Psoas muscle (tissue), 8 donors: ENCODE results near the gene GNAZ. TPM values are rescaled to one million over a fixed set of nuclear protein-coding genes. Genes with fewer than 3 reads are reported as not detected.

ENCODE experiments used
- ATAC-seq, 4 donors: fragments of 200-7000 bp; cut with Tn5 transposase; one replicate each; pipeline ENCODE4 v1.9.1; 2020; ENCODE audit warnings: moderate library complexity in 3 of 4, mild to moderate bottlenecking in 2 of 4
- DNase-seq, 2 donors: peaks; one replicate each; pipeline ENCODE4 v3.0.0-alpha.2; 2020
- H3K27ac ChIP-seq: fragments of 200-600 bp; one replicate; pipeline ENCODE4 v1.8.0; 2022
- H3K27me3 ChIP-seq, 3 donors: fragments of 200-600 bp in 1 of 3; one replicate each; pipeline versions ENCODE4 v1.6.1 to v1.8.0; 2013 to 2022; ENCODE audit warnings: low read length in 2 of 3, mild to moderate bottlenecking in 2 of 3, moderate library complexity in 1 of 3; ENCODE audit not compliant: insufficient read depth in 3 of 3
- H3K36me3 ChIP-seq, 2 donors: fragments of 200-600 bp in 1 of 2; one replicate each; pipeline versions ENCODE4 v1.6.1 to v1.8.0; 2013 to 2022; ENCODE audit warnings: low read depth in 1 of 2, mild to moderate bottlenecking in 1 of 2, moderate library complexity in 1 of 2; ENCODE audit not compliant: insufficient read depth in 1 of 2
- H3K4me1 ChIP-seq: fragments of 200-600 bp; one replicate; pipeline ENCODE4 v1.8.0; 2022
- H3K4me3 ChIP-seq: fragments of 200-600 bp; one replicate; pipeline ENCODE4 v1.8.0; 2022; ENCODE audit warnings: mild to moderate bottlenecking
- H3K9me3 ChIP-seq: fragments of 200-600 bp; one replicate; pipeline ENCODE4 v1.8.0; 2022
- CTCF ChIP-seq: fragments of 200-600 bp; IDR thresholded peaks from one replicate; pipeline ENCODE4 v1.8.0; 2022; ENCODE audit warnings: antibody characterized with exemption
- WGBS, 3 donors: extraction: QIAGEN DNeasy Blood & Tissue Kit; methylation state at CpG; one replicate each; pipeline versions ENCODE4 v1.1.6 to v1.1.7; 2013; 5-methylcytosine and 5-hydroxymethylcytosine counted together
- intact Hi-C, 2 donors: fragments of 100-400 bp; cut with DNase I; formaldehyde crosslinking; loops; one replicate each; pipeline versions ENCODE4 v1.11.0 to v1.14.2; 2022
- polyA plus RNA-seq, 3 donors: library from polyadenylated mRNA; stranded (reverse); fragments of 200-250 nt; gene quantifications; one replicate each; pipeline ENCODE4 v1.2.3, GENCODE V29; 2013
- total RNA-seq, 4 donors: library from RNA; stranded (reverse); fragmentation: NEBNext Ultra II Directional in 2 of 4; extraction: Animal tissue kit (Norgen Biotek cat#: 25700) in 2 of 4; gene quantifications; one replicate each; pipeline versions ENCODE4 v1.2.1 to v1.2.4, GENCODE V29; 2021 to 2023
- donor health status: healthy with polysubstance abuse.
- donor health status: DM: no; HTN: no; CAD: no; lungs with moderate emphysema.
- donor health status: Bipolar disorder and iron deficiency.
- donor health status: healthy.
- donor health status: DM: yes; HTN: yes; CAD: no.
- donor health status: DM: no; HTN: no; CAD: no.
- donor health status: DM: no; HTN: no; CAD: no.
- donor health status: DM: yes; HTN: yes; CAD: no.

GNAZ gene
- total and polyA plus RNA-seq, 7 donors: 0.99 to 3.9 (median 1.7) TPM

GRCh38 chr22:23075525-23076216 is 5.4 kb downstream of the GNAZ start:
- H3K36me3 ChIP-seq: no peaks in the 10 kb centered on the region
- 82 to 84% (median 83%) methylated on average over 9 of the region's 9 CpGs for WGBS, 3 donors
- H3K27ac ChIP-seq: no peak overlapping the region
- no peaks in the 10 kb centered on the region for H3K9me3 ChIP-seq
- DNase-seq (peak; percentile 15 to 34), ATAC-seq (no peak)
- intact Hi-C loops: no loop called here
- no peak overlapping the region for H3K4me3 ChIP-seq
- no peak for TF ChIP-seq CTCF
- no peaks in the 10 kb centered on the region for H3K4me1 ChIP-seq
- peaks cover 0 to 8% (median 2%) of the 10 kb centered on the region in 3 donors for H3K27me3 ChIP-seq

- Histone ChIP-seq H3K4me3 (no peak overlapping the region), H3K9me3 (no peaks in the 10 kb centered on the region), H3K36me3 (no peaks in the 10 kb centered on the region), H3K27ac (no peak overlapping the region), H3K4me1 (no peaks in the 10 kb centered on the region), H3K27me3 (no peaks in the 10 kb centered on the region)
- 88 to 97% (median 94%) methylated on average over 10 of the region's 10 CpGs for WGBS, 3 donors
- intact Hi-C loops: no loop called here
- ATAC-seq (no peak), DNase-seq (no peak)
- no peak for TF ChIP-seq CTCF
These were observed 6.7 kb downstream of the GNAZ start for GRCh38 chr22:23076896-23077572.

GRCh38 chr22:23077627-23078461 is 7.5 kb downstream of the GNAZ start:
- Histone ChIP-seq H3K9me3 (no peaks in the 10 kb centered on the region), H3K4me1 (no peaks in the 10 kb centered on the region), H3K27ac (no peak overlapping the region), H3K27me3 (no peaks in the 10 kb centered on the region), H3K4me3 (no peak overlapping the region), H3K36me3 (no peaks in the 10 kb centered on the region)
- WGBS, 3 donors: 76 to 83% (median 77%) methylated on average over 11 of the region's 11 CpGs
- no peak for ATAC-seq
- no peak for TF ChIP-seq CTCF
- intact Hi-C loops: no loop called here
- DNase-seq: no peak

- intact Hi-C loops: no loop called here
- H3K4me1 ChIP-seq: no peaks in the 10 kb centered on the region
- H3K4me3 ChIP-seq: no peak overlapping the region
- no peak overlapping the region for H3K27ac ChIP-seq
- no peaks in the 10 kb centered on the region for H3K36me3 ChIP-seq
- no peaks in the 10 kb centered on the region for H3K9me3 ChIP-seq
- TF ChIP-seq CTCF: no peak
- no peak for DNase-seq
- WGBS, 3 donors: 80 to 86% (median 81%) methylated on average over 3 of the region's 3 CpGs
- no peak for ATAC-seq
- no peaks in the 10 kb centered on the region for H3K27me3 ChIP-seq
These were observed 8.1 kb downstream of the GNAZ start for GRCh38 chr22:23078462-23078787.
